Right renal pelvis (tissue), 4 donors: ENCODE results near the gene NELFCD. TPM values are rescaled to one million over a fixed set of nuclear protein-coding genes. Genes with fewer than 3 reads are reported as not detected.

ENCODE experiments used
- DNase-seq, 4 donors: peaks; one replicate each; pipeline ENCODE4 v3.0.0-alpha.2; 2013; ENCODE audit warnings: low read depth in 4 of 4, low spot score in 3 of 4, missing footprints in 1 of 4
- polyA plus RNA-seq, 4 donors: library from polyadenylated mRNA; unstranded; fragments of 120-200 nt; gene quantifications; one replicate each; pipeline ENCODE4 v1.2.1, GENCODE V29; 2013; ENCODE audit not compliant: insufficient read length in 4 of 4

The NELFCD gene
- polyA plus RNA-seq, 4 donors: 118 to 138 (median 125) TPM

DNA sequence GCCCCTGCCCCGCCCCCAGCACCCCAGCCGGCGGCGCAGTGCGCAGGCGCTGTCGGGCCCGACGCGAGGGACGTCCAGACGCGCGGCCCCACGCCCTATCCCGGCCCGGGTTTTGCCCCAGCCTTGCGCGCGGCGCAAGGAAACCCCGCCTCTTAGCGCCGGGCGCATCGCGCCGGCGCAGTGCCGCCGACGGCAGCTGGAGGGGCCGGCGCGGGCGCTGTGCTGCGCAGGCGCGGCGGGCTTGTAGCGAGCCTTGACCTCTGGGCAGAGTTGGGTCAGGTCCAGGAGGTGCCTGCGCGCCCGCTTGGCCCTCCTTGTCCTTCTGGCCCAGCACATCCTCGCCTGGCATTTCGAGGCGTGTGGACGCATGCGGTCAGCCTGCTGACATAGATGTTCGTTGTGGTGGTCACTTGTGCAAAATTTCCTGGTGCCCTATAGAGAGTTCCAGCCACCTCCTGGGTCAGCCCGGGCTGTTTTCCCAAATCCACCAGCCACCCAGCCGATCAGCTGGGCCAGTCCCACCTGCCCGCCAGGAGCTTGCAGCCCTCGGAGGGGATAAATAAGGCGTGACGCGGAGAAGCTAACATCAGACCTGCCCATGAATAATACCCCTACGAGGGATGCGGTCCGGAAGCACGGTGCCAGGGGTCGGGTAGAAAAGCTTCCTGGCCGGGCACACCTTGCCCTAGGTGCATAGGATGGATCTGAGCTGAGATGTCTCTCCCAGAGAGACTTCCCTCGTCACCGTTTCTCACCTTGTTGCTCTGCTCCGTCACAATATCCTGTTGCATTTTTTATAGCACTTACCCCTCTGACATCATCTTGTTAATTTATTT is 62.0 kb downstream of the NELFCD start:
- DNase-seq: peak; percentile 79 to 86 (median 82)

- DNase-seq: no peak
These were observed 62.6 kb downstream of the NELFCD start for GRCh38 chr20:59043698-59044097.

DNA sequence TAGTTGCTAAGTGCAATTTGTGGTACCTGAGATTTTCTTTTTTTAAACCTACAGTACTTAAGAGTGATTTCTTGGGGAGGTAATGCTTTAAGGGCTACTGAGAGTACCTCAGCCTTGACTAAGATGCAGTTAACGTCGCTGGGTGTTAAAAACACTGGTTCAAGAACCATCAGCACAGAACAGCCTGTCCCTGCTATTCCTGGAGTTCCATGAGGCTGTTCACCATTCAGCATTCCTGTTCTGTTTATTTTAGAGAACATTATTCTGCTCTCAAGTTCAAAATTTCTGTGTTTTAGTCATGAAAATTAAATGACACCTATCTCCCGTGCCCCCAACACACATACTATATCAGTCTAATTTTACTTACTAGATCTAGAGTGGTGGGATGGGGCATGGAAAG is 63.2 kb downstream of the NELFCD start:
- no peak for DNase-seq

Other genes with a start within 250 kb of the NELFCD start
- gene GNAS-AS1, start 130.4 kb upstream of the NELFCD start, polyA plus RNA-seq: 1 to 10 TPM in 2 of 4 donors, under 1 TPM in 2; 0.63 to 1.3 (median 1.00) TPM
- gene GNAS, start 128.5 kb upstream of the NELFCD start, polyA plus RNA-seq: 1,000 to 10,000 TPM; 1,952 to 2,271 (median 2,027) TPM
- gene CTSZ, start 26.0 kb downstream of the NELFCD start, polyA plus RNA-seq: 10 to 100 TPM; 77.1 to 88.5 (median 78.7) TPM
- 1 to 10 TPM; 1.8 to 5.4 (median 2.5) TPM for gene TUBB1, start 38.2 kb downstream of the NELFCD start, polyA plus RNA-seq
- 100 to 1,000 TPM; 180 to 207 (median 201) TPM for gene ATP5F1E, start 51.1 kb downstream of the NELFCD start, polyA plus RNA-seq
- gene PRELID3B, start 61.5 kb downstream of the NELFCD start, polyA plus RNA-seq: 10 to 100 TPM; 66.6 to 86.1 (median 73.9) TPM
- gene ZNF831, start 182.6 kb downstream of the NELFCD start, polyA plus RNA-seq: under 1 TPM; 0.08 to 0.14 (median 0.12) TPM